ENCODE data around the gene AP3D1. TPM values are rescaled to one million over a fixed set of nuclear protein-coding genes. Genes with fewer than 3 reads are reported as not detected.

The AP3D1 gene
- total RNA-seq, 2 experiments from 2014 or later = 80.0 to 99.8 TPM

- DNase-seq (ENCODE audit: low spot score) = peak; percentile 98
- H3K4me2 ChIP-seq (ENCODE audit: low read length) = peak overlapping the region; percentile 98
- POLR2A ChIA-PET = interaction anchor here (0.7 to 2.8 kb wide), 3 partner anchors 9 to 33 kb away, joined by 3 to 16 read pairs (median 10); no protein-coding TSS in a partner anchor
- no peak for TF ChIP-seq EZH2phosphoT487 (IDR thresholded peaks at IDR 0.05; ENCODE audit: borderline replicate concordance, low read depth, low read length)
- no peak for TF ChIP-seq CTCF (conservative IDR thresholded peaks at IDR 0.05; ENCODE audit: low read length)
- H3K36me3 ChIP-seq (ENCODE audit: insufficient read depth, low read length) = peaks cover 27% of the 10 kb centered on the region
- H3K27ac ChIP-seq (ENCODE audit: low read depth, low read length, poor library complexity, severe bottlenecking) = peak overlapping the region; percentile 94
- H3K4me3 ChIP-seq (ENCODE audit: low read depth, low read length, poor library complexity, severe bottlenecking) = peak overlapping the region; percentile 85
- peaks cover 50% of the 10 kb centered on the region for H3K79me2 ChIP-seq (ENCODE audit: insufficient read depth, low read depth, low read length)
- H2AFZ ChIP-seq (ENCODE audit: low read length) = no peak overlapping the region
- no peaks in the 10 kb centered on the region for H3K9me3 ChIP-seq (ENCODE audit: low read length)
- no peaks in the 10 kb centered on the region for H3K9me2 ChIP-seq (ENCODE audit: insufficient read depth, low read length)
- intact Hi-C loops (cut with micrococcal nuclease; ENCODE audit: unreplicated experiment) = loop anchor here (2.0 to 10.0 kb wide), 3 partner anchors 24 to 418 kb away; partner anchors contain the start of genes ADAT3 and SCAMP4
- peaks cover 80% of the 10 kb centered on the region for H3K4me1 ChIP-seq (ENCODE audit: insufficient read depth, low read length, poor library complexity, severe bottlenecking)
- TSS peak; percentile 91 for BruUV-seq (replicated peaks)
- CTCF ChIA-PET (ENCODE audit: unreplicated experiment) = no interaction called here
- no peaks in the 10 kb centered on the region for H4K20me1 ChIP-seq (ENCODE audit: insufficient read depth, low read length)
Observed at GRCh38 chr19:2084993-2085720, 66.2 kb downstream of the AP3D1 start.

- POLR2A ChIA-PET = interaction anchor here (0.6 to 2.8 kb wide), 9 partner anchors 9 to 186 kb away, joined by 3 to 10 read pairs (median 4); no protein-coding TSS in a partner anchor
Observed at GRCh38 chr19:2083174-2083854, 68.1 kb downstream of the AP3D1 start.

More at GRCh38 chr19:2083174-2083854, 68.1 kb downstream of the AP3D1 start:
- H3K27ac ChIP-seq (ENCODE audit: low read depth, low read length, poor library complexity, severe bottlenecking) = peak overlapping the region; percentile 94
- BruUV-seq (replicated peaks) = no TSS peak
- intact Hi-C loops (cut with micrococcal nuclease; ENCODE audit: unreplicated experiment) = loop anchor here (1.0 to 10.0 kb wide), 2 partner anchors 9 to 179 kb away; partner anchors contain the start of genes ADAT3 and SCAMP4
- peaks cover 45% of the 10 kb centered on the region for H3K36me3 ChIP-seq (ENCODE audit: insufficient read depth, low read length)
- no peaks in the 10 kb centered on the region for H3K9me3 ChIP-seq (ENCODE audit: low read length)
- peak; percentile 84 for DNase-seq (ENCODE audit: low spot score)
- no peaks in the 10 kb centered on the region for H3K9me2 ChIP-seq (ENCODE audit: insufficient read depth, low read length)
- CTCF ChIA-PET (ENCODE audit: unreplicated experiment) = no interaction called here
- peaks cover 68% of the 10 kb centered on the region for H3K79me2 ChIP-seq (ENCODE audit: insufficient read depth, low read depth, low read length)
- H3K4me3 ChIP-seq (ENCODE audit: low read depth, low read length, poor library complexity, severe bottlenecking) = peak overlapping the region; percentile 85
- no peaks in the 10 kb centered on the region for H4K20me1 ChIP-seq (ENCODE audit: insufficient read depth, low read length)
- peaks cover 61% of the 10 kb centered on the region for H3K4me1 ChIP-seq (ENCODE audit: insufficient read depth, low read length, poor library complexity, severe bottlenecking)
- H3K4me2 ChIP-seq (ENCODE audit: low read length) = peak overlapping the region; percentile 98
- TF ChIP-seq EZH2phosphoT487 (IDR thresholded peaks at IDR 0.05; ENCODE audit: borderline replicate concordance, low read depth, low read length) (no peak), CTCF (conservative IDR thresholded peaks at IDR 0.05; ENCODE audit: low read length) (no peak)
- H2AFZ ChIP-seq (ENCODE audit: low read length) = no peak overlapping the region

Data from OCI-LY7 (cell line).